GM21423 (cell line): ENCODE results near the gene IGF1R.

Experiments
- ATAC-seq: cut with Tn5 transposase; IDR thresholded peaks from one replicate; pipeline ENCODE4 v1.9.1; 2021; ENCODE audit warnings: mild to moderate bottlenecking, moderate library complexity; ENCODE audit not compliant: unreplicated experiment

IGF1R gene

GRCh38 chr15:98700519-98700918 lies 52.2 kb downstream of the IGF1R start:
- ATAC-seq = no peak

GRCh38 chr15:98703126-98703685 lies 54.9 kb downstream of the IGF1R start:
- ATAC-seq = no peak

DNA sequence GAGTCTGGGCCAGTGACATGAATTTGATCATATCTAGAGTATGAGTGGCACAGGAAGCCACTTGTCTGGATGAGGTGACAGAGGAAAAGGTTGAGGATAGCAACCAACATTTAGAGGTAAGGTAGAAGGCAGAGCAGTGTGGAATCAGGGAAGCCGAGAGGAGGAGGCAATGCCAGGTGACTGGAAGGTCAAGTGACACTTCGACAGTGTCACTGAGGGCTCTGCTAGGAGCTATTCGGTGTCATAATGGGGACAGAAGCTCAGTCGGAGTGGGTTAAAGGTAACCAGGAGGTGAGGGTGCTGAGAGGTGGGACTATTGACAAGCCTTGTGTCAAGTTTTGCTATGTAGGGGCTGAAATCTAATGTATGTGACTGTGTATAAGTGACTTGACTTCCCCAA lies 56.7 kb downstream of the IGF1R start:
- no peak for ATAC-seq

GRCh38 chr15:98706387-98706786 lies 58.0 kb downstream of the IGF1R start:
- no peak for ATAC-seq

DNA sequence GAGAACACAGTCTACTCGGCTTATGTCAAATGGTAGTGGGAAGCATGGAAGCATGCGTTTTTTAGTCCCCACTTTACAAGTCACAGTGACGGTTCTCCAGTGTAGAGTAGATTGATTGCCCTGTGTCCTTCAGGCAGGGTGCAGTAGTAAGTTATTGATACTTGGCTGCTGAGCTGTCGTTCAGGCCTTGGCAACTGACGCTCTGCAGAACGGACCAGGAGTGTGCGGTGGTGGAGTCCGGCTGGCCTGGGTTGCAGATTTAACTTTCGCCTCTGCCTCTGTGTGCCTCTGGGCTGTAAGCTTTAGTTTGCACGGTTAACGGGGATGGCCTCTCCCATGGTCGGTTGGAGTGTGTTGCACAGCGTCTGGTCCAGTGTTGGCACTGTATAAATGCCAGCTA lies 58.6 kb downstream of the IGF1R start:
- ATAC-seq = no peak

DNA sequence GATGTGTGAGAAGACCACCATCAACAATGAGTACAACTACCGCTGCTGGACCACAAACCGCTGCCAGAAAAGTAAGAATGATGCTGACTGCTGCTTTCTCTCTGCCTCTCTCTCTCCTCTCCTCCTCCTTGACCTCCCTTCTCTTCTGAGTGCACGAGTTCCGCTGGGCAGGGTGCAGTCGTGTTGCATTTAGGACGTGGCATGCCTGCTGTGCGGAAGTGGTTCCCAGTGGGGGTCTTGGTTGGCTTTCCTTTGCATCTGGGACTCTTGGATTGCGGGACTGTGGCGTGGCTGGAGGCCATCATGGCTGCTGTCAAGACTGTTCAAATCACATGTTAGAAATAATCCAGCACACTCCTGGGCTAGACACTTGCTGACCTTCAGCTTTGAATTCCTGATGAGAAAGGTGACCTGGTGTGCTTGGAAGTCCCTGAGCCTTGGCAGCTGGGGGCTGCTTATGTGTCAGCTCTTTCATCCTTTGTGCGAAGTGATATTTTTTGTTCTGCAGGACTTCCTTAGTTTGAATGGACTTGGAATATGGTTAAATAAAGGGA lies 59.8 kb downstream of the IGF1R start:
- no peak for ATAC-seq

GRCh38 chr15:98711810-98712209 lies 63.5 kb downstream of the IGF1R start:
- ATAC-seq = no peak

- no peak for ATAC-seq
Observed at GRCh38 chr15:98712845-98713584, 64.7 kb downstream of the IGF1R start.

- ATAC-seq = peak; percentile 68
Observed at GRCh38 chr15:98713585-98714001, 65.3 kb downstream of the IGF1R start.

- ATAC-seq = no peak
Observed at GRCh38 chr15:98714922-98715321, 66.6 kb downstream of the IGF1R start.

GRCh38 chr15:98715401-98715800 lies 67.1 kb downstream of the IGF1R start:
- ATAC-seq = no peak

DNA sequence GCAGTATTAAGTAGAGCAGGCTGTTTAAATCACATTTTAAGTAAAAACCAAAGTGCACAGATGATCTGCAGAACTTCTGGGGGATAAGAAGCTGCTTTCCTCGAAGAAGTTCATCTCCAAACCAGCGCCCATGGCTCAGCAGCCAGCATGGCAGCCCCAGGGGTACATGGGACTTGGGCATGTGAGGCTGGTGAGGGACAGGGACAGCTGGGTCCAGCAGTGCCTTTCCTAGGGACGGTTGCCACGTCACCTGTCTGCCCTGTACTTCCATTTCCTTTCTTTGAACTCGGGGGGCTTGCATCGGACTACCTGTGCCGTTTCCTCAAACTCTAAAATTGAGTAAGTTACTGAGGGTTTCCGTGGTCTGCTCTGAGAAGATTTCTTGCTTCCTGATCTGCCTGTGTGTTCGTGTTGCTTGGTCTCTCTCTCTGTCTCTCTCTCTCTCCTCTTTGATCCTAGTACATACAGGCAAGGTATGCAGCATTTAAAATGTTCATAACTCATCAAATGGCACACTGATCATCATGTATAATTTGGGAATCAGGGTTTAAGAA lies 67.6 kb downstream of the IGF1R start:
- ATAC-seq = no peak

DNA sequence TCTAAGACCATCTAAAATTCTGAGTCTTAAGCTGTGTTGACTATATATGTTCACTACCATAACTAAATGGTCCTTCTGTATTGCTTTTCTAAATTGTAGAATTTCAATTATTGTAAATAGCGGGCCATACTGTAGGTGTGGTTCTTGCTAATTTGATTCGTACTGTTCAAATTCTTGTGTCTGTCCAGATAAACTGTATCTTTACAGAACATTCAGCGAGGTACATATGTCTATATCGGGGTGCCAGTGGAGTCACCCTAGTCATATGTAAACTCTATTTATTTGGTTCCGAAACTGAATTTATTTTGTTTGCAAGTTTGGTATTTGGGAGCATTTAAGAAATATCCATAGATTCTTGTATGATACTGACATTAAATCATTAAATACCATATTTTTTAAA lies 69.0 kb downstream of the IGF1R start:
- ATAC-seq = no peak

DNA sequence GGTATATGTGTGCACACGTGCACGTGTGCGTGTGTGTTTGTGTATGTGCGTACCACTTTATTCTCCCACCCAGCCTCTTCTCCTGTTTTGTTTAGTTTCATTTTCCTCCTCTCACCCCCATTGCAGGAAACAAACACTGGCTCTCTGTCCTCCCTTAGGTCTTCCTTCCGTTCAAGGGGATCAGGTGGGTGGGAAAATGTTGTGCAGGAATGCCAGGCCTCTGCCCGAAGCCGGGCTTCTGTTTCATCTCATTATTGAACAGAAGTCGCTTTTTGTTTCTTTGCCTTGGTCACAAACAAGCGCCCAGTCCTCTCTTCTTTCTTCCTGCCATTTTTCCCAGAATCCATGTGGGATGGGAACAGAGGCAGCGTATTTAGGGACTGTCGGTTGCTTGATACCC lies 69.6 kb downstream of the IGF1R start:
- no peak for ATAC-seq

DNA sequence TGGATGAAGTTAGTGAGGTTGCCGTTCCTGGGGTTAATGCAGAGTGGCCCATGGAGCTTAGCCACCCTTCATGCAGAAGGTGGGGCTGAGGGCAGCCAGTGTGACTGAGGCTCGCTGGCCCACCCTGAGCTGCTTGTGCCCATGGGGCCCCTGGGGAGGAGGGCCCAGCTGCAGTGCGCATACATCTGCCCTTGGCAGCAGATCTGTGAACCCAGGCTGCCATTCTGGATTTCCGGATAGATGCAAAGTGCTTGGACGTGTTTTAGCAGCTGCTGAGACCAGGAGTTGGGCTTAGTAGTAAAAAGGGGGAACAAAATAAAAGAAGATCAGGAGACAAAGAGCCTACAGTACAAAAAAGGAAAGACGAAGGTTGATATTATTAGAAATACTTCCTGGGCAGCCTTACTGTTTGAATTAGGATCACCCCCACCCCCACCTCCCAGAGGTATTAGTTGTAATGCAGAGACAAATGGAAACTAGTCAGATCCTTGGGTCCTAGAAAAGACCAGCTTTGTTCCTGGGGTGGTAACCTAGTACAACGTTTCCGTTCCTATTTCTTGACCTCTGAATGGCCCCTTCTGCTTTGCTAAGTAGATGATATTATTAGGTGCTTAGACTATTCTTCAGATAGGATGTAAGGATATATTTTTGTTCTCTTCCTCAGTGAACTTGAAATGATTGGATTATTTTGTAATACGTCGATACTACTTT lies 70.2 kb downstream of the IGF1R start:
- ATAC-seq = no peak

DNA sequence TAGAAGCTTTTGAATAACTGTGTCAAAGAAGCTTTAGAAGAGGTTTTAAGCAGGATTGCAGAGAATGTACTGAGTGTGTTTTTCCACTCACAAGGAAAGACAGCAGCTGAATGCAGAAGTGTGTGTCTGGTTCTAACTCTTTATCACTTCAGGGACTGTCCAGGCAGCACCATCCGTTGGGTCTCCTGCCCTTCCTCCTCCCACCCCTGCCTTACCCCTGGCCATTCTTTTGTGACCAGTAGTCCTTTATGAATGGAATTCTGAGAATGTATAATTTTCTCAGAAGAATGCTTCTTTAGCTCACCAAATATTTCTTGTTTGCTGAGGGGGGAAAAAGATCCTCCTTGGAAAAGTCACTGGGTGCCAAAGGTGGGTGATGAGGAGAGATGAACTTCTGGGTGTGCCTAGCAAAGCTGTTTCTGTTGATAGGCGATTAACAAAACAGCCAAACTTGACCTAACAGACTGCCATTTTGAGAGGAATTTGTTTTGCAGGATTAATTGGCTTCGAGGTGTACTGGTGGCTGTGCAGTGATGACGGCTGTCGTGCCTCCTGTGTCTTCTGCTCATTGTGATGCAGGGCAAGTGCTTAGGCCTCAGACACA lies 70.9 kb downstream of the IGF1R start:
- no peak for ATAC-seq

DNA sequence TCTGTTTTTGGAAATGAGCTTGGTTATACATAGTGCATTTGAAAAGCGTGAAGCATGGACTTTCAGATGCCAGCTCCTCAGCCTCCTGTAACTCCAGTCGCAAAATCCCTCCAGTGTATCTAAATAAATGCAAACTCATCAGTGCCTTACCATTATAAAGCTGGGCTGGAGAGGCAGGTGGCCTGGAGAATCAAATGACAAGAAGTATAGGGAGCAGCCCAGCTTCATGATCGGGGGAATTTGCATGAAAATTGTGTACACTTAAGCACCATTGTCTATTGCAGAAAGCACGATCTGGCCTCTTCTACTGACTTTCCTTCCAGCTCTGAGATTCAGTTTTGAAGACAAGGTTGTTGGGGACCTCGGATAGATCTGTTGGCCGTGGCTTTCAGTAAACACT lies 71.7 kb downstream of the IGF1R start:
- ATAC-seq = no peak

DNA sequence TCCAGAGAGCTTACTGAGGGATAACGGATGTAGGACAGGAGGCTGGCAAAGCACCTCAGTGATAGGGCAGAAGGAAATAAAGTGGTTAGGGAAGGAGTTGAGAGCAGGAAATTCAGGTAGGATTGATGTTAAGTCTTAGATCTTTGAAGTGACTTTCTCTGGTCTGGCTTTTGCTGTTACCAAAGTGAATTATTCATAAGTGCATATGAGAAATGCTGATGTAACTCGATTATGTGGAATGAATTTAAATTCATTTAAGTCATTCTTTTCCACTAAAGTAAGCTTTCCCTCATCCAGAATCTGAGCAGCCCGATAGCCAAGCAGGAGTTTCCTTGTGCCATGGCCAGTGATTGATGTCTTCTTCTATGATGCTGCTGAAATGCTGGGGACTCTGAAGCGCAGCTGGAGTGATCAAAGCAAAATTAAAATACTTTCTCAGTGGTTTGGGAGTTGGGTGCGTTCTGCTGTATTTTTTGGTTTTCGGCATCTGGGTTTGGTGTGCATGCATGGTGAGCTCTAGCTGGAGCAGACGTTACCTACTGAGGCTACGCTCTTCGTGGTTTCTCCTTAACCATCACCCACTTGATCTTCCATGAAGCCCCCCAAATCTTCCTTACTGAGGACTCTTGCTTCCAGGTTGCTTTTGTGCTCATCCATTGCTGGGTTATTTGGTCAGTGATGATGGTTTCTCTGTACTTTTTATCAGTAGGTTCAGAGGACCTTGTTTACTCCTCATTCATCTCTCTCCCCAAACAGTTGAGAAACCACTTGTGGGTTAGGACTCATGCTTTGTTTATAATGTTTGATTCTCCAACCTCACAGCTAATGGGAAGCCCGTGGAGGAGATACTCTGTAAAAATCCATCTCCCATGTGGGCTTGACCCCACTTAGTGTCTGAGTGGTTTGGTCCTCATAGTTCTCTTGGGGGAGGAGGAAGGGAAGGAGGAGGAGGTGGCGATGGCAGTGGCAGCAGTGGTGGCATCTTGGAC lies 72.5 kb downstream of the IGF1R start:
- ATAC-seq = no peak

DNA sequence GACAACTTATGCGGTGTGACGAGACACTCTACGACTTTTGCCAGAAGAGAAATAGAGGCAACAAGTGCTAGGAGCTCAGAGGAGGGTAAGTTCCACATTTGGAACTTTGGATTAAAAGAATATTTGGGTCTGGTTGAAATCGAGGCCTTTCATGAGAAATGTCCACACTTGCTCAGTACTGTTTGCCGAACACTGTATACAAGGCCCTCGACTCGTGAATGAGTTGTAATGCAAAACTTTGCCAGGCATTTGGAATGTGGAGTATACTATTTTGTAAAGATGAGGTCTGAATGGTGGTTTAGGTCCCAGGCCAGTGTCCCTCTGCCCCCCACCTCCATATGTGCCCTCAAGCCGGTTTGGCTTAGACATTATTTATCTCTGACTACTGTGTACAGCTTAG lies 73.9 kb downstream of the IGF1R start:
- no peak for ATAC-seq

DNA sequence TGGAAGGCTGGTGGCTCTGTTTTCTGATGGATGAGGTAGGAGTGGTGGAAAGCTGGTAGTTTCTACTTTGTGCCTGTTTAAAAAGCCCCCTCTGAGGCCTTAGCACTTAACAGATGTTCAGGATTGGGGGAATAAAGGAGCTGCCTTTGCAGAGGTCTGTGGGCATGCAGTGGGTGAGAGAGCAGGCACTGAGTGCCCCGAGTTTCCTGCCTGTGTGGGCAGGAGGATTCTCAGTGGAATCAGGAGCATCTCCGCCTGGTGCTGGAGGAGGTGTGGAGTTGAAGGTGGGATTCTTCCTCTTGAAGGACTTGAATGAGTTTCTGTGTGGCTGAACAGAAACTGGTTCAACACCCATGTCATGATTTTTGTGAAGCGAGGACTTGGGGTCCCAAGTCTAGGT lies 74.3 kb downstream of the IGF1R start:
- no peak for ATAC-seq
